HG03469 (cell line): ENCODE measurements around the gene ACOT13.
A peak's percentile ranks its signal among the peaks of the same experiment; 100 is the strongest.
"Not testable (repeated sequence)": the region's sequence is repeated elsewhere in the genome, so short reads cannot be mapped to it uniquely, and the experiment has no call there.

Experiments
- ATAC-seq: cut with Tn5 transposase; IDR thresholded peaks from one replicate; pipeline ENCODE4 v1.9.1; 2021; ENCODE audit warnings: mild to moderate bottlenecking, moderate library complexity, moderate number of reproducible peaks; ENCODE audit not compliant: unreplicated experiment

Gene ACOT13

DNA sequence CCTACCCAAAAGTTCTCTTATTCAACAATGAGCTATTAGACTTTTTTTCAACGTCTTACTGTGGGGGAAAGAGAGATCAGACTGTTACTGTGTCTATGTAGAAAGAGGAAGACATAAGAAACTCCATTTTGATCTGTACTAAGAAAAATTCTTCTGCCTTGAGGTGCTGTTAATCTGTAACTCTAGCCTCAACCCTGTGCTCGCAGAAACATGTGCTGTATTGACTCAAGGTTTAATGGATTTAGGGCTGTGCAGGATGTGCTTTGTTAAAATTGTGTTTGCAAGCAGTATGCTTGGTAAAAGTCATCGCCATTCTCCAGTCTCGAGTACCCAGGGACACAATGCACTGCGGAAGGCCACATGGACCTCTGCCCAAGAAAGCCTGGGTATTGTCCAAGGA lies 5.1 kb upstream of the ACOT13 start:
- not testable (repeated sequence) for ATAC-seq

DNA sequence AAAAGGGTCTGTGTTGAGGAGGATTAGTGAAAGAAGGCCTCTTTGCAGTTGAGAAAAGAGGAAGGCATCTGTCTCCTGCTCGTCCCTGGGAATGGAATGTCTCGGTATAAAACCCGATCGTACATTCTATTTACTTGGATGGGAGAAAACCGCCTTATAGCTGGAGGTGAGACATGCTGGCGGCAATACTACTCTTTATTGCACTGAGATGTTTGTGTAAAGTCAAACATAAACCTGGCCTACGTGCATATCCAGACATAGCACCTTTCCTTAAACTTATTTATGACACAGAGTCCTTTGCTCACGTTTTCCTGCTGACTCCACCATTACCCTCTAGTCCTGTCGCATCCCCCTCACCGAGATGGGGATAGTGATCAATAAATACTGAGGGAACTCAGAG lies 4.6 kb upstream of the ACOT13 start:
- no peak for ATAC-seq

DNA sequence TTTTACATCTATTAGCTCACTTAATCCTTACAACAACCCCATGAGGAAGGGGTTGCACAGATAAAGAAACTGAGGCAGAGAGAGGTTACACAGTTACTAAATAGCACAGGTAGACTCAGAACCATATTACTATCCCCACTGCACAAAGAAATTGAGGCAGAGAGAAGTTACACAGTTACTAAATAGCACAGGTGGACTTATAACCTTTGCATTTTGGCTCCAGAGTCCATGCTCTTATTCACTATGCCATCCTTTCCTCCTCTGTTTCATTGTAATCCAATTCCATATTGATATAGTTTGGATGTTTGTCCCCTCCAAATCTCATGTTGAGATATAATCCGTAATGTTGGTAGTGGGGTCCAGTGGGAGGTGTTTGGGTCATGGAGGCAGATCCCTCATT lies 3.7 kb upstream of the ACOT13 start:
- no peak for ATAC-seq

DNA sequence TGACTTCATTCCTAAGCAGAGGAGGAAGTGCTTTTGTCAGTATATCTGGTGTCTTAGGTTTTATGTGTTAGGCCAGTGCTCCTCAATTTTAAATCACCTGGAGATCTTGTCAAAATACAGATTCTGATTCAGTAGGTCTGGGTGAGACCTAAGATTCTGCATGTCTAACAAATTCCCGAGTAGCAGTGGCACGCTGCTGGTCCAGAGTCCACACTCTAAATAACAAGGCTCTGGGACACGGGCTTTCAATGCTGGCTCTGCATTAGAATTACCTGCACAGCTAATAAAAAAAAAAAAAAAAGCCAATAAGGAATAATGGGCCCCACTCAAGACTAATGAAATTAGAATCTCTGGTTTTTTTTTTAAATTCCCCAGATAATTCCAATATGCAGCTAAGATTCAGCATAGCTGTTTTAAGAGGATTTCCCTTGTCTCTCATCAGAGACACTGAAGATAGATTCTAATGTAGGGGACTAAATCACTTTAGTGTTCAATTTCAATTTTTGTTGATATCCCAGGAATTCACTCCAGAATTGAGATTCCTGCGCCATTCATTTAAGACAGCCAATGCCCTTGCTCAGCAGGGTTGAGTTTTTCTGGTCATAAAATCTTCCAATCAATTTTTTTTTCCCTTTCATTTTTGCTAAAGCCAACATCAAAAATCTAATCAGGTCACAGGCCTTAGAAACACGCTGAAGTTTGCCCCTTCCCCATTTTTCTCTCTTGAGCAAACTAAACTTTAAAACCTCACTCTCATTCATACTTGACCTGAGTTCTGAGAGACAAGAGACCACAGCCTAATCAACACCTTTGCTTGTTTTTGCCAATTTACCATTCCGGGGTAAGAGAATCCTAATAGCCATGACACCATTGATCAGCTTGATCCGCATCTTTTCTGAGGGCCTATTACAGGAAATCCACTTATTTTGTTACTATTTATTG lies 2.6 kb upstream of the ACOT13 start:
- no peak for ATAC-seq

DNA sequence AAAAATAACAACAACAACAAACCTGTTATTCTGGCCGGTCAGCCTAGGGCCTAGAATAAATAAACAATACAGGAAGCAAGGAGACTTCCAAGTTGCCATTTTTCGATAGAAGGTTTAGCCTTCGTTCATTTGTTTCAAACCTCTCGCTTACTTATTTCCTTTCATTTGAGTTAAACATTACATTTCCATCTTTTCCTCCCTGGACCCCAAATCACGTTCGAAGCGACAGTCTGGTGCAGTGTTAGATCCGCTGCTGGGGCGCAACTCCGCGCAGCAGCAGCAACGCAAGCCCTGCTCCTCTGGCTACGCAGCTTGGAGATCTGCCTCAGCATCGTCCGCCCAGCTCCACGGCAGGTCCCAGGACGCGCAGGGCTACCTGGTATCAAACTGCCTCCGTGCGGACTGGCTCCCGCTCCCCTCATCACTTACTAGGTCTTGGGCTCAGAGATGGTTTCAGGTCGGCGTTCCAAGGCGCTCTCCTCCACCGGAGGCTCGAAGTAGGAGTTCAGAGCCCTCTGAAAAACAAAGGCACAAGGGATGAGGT lies 708 bp upstream of the ACOT13 start:
- ATAC-seq: peak; percentile 22

DNA sequence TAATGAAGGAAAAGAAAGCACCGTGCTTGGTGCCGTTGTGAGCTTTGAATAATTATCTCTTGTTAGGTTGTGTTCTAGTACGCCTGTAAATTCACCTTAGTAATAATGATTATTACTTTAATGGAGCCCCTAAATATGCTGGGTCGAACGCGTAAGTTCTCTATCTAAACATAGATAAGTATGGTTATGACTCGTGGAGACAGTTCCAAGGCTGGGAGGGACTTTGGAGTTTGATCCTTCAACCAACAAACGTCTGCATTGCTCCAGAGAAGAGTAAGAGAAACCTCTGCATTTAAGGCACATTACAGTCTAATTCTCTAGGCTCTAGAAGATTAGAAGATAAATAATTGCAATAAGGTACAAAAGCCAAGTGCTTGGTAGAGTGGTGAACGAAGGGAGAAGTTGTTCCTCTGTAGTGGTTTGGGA lies 514 bp downstream of the ACOT13 start:
- no peak for ATAC-seq

DNA sequence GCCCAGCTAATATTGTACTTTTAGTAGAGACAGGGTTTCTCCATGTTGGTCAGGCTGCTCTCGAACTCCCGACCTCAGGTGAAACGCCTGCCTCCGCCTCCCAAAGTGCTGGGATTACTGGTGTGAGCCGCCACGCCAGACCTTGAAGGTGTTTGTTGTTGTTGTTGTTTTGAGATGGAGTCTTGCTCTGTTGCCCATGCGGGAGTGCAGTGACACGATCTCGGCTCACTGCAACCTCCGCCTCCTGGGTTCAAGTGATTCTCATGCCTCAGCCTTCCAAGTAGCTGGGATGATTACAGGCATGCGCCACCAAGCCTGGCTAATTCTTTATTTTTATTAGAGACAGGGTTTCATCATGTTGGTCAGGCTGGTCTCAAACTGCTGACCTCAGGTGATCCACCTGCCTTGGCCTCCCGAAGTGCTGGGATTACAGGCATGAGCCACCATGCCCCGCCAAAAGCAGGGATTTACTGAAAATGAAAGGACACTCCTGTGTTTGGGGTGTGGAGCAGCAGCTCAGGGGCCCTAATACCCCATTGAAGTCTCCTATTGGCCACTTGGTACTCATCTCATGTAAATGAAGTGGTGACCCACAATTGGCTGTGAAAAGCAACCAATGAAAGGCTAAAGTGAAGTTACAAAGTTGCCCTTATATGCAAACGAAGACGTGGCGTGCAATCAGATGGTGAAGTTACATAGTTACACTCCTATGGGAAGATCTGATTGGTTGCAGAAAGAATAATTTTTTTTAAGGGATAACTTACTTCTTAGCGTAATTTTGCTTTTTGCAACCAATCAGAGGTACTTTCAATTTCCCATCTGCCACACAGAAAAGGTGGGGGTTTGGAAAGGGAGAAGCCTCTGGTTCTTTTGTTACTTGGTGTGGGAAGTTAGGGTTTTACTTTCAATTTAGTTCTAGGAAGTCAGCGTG lies 1.5 kb downstream of the ACOT13 start:
- not testable (repeated sequence) for ATAC-seq

DNA sequence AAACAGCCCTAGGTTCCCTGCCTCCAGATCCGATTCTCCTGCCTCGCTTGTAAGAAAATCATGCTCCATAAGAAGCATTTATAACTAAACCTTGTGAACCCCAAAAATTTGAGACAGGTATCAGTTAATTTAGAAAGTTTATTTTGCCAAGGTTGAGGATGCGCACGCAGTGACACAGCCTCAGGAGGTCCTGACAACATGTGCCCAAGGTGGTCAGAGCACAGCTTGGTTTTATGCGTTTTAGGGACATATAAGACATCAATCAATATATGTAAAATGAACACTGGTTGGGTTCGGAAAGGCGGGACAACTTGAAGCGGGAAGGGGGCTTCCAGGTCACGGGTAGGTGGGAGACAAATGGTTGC lies 2.1 kb downstream of the ACOT13 start:
- ATAC-seq: no peak

DNA sequence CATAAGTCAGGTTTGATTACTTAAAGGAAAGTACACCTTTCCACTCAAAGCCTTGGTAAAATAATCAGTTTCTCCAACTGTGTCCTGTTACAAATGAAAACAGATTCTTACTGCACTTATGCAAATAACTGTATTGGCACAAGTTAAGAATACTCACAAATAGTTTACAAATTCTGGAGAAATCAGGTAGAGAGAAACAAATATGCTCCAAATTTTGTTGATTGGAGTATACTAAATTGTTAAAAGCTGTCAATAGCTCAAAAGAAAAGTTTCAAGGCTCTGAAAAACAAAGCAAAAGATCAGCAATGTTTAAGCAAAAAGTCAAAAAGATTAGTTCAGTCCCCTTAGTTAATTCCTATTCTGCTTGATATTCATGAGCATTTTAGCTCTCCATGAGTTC lies 3.6 kb downstream of the ACOT13 start:
- ATAC-seq: not testable (repeated sequence)

DNA sequence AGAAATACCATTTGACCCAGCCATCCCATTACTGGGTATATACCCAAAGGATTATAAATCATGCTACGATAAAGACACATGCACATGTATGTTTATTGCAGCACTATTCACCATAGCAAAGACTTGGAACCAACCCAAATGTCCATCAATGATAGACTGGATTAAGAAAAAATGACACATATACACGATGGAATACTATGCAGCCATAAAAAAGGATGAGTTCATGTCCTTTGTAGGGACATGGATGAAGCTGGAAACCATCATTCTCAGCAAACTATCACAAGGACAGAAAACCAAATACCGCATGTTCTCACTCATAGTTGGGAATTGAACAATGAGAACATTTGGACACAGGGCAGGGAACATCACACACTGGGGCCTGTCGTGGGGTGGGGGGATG lies 4.2 kb downstream of the ACOT13 start:
- not testable (repeated sequence) for ATAC-seq

DNA sequence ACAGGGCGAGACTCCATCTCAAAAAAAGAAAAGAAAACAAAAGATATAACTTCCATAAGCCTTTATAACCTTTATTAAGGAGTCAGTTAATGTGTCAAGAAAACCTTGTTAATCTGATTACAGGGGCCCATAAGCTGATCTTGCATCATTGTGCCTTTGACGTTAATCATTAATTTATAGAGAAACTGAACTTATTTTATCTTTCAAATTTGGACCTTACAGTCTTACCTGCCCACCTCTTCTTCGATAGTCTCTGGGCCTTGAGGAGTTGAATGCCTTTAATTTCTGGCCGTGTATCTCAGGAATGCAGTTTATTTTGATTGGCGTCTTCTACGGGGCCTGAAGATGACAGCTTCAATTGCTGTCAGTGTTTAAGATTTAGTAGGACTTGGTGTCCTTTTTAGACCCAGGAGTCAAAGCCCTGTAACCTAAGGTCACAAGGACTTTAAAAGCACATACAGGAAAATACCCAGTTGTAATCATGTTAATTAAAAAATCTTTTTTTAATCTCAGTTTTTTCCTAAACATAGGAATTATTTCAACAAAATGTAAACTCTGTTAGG lies 5.8 kb downstream of the ACOT13 start:
- ATAC-seq: no peak

DNA sequence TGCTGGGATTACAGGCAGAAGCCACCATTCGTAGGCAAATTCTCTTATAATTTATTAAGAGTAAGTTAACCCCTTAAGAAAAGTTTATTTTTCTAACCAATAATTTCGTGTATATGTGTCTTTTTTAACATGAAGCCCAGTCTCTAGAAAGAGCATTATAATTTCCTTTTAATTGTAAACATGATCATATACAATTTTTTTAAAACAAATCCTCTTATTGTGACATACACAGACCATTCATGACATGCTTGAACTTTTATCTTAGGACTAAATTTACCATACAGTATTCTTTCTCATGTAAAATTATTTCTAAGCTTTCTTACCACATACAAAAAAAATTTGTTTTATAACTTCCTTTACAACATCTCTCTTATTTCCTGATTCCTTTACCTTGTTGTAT lies 6.7 kb downstream of the ACOT13 start:
- no peak for ATAC-seq

DNA sequence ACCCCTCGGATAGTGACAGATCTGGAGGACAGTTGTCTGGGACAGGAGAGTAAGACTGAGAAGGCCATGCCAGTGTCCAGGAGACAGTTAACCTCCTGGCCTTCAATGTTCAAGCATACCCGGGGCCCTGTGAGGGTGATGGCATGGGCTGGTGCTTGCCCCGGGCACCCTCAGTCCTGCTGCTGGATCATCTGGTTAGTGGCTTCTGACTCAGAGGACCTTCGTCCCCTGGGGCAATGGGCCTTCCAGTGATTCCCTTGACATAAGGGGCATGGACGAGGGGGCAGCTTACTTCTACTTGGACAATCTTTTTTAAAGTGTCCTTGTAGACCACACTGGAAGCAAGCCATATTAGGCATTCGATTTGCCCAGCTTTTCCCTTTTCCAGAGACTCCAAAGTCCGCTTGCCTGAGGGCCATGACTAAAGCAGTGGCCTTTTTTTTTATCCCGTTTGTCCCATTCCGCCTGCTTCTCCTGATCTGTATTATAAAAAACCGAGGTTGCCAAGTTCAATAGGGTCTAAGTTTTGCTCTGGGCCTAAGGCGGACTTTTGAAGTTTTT lies 12.0 kb downstream of the ACOT13 start:
- not testable (repeated sequence) for ATAC-seq

DNA sequence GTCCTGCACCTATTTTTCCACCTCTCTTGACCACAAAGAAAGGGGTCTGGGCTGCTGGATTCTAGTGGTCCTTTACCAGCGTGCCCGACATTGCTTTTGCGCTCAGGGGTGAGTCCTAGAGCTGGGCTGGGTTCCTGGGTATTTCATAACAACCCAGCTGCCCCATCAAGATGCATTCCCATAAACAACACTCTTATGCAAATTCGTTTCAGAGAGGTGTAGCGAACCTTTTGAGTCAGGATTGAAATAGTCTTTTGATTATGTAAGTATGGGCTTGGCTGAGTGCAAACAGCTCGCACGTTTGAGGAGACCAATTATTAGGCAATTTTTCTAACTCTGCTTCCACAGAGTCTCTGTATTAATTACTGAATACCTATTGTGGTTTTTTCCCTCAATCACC lies 13.7 kb downstream of the ACOT13 start:
- ATAC-seq: no peak

DNA sequence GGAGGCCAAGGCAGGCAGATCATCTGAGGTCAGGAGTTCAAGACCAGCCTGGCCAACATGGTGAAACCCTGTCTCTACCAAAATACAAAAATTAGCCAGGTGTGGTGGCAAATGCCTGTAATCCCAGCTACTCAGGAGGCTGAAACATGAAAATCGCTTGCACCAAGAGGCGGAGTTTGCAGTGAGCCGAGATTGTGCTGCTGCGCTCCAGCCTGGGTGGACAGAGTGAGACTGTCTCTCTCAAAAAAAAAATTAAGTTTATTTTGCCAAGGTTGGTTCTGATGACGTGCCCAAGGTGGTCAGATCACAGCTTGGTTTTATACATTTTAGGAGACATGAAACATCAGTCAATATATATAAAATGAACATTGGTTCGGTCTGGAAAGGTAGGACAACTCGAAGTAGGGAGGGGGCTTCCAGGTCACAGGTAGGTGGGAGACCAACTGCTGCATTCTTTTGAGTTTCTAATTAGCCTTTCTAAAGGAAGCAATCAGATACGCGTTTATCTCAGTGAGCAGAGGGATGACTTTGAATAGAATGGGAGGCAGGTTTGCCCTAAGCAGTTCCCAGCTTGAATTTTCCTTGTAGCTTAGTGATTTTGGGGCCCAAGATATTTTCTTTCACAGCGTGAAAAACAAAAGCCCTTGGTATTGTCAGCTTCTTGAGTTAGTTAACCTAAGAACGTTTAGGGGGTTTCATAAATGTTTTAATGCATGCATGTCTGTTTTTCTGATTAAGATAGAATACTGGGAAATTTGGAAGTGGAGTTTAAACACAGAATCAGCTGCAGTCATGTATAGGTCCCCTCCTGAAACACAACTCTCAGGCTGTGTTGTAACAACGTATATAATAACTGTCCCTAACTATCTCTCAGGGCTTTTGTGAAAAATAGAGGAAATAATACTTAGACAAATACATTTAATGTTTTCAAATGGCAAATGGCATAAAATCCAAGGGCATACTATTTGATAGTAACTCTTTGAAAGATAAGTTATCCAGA lies 16.7 kb downstream of the ACOT13 start:
- no peak for ATAC-seq

DNA sequence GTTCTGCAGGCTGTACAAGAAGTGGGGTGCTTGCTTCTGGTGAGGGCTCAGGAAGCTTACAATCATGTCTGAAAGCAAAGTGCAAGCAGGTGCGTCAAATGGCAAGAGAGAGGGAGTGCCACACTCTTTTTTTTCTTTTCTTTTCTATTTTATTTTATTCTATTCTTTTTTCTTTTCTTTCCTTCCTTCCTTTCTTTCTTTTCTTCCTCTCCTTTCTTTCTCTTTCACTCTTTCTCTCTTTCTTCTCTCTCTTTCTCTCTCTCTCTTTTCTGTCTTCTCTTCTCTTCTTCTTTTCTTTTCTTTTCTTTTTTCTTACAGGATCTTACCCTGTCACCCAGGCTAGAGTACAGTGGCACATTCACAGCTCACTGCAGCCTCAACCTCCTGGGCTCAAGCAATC lies 19.5 kb downstream of the ACOT13 start:
- no peak for ATAC-seq

DNA sequence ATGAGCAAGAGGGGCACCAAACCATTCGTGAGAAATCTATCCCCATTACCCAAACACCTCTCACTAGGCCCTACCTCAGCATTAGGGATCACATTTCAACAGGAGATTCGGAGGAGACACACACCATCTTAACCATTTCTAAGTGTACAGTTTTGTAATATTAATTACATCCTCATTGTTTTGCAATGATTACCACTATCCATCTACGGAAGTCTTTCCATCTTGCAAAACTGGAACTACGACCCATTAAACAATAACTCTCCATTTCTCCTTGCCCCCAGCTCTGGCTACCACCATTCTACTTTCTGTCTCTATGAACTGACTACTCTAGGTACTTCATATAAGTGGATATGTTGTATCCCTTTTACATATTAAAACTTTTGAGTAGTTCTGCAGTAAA lies 20.1 kb downstream of the ACOT13 start:
- no peak for ATAC-seq

DNA sequence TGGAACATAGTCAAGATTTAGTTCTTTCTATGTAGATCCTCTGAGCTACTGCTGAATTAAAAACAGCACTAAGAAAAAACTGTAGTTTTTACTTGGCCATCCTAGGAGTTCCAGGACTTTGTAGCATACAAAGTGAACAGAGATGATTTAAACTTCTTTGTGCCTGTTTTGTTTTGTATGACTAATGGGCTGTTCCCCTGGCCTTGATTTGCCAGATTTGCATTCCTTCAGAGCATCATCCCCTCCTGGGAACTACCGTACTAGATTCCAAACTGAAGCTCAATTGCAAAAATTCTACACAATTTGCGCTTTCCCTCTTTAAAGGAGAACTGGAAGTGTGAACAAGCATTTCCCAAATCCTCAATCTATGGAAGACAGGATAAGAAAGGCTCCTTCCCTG lies 23.1 kb downstream of the ACOT13 start:
- no peak for ATAC-seq

DNA sequence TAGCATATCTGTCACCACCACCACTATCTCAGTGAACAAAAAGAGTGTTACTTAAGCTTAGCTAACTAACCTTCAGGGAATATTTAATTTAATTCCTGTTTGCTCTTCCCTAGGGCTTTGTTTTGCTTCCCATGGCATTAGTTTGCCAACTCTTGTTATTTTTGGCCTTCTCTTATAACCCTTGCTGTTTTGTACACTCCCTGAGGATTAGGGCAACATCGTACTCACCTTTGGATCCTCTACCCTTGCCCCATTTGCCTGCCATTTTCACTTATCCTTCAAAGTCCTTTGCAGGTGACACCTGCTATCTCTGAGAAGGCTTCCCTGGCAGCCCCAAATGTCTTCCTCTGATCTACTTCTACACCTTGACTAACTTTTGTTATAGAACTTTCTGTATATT lies 23.7 kb downstream of the ACOT13 start:
- ATAC-seq: no peak

DNA sequence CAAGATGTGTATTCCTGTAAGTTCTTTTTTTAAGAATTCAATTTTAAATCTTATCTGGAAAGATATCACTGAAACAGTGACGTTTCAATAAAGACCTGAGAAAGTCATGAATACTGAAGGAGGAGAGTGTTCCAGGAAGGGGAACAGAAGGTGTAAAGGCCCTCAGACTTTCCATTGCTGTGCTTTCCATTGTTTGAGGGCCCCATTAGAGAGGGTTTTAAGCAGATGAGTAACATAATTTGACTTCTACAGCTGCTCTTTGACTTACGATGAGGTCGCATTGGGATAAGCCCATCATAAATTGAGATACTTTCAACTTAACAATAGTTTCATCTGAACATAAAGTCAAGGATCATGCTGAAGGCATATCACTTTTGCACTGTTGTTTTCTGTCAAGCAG lies 24.7 kb downstream of the ACOT13 start:
- ATAC-seq: no peak
